ENCODE results near the gene NKX2-4. TPM values are rescaled to one million over a fixed set of nuclear protein-coding genes. Genes with fewer than 3 reads are reported as not detected.

NKX2-4 gene
- total RNA-seq, 1 experiment from 2014 or later, result not detected

DNA sequence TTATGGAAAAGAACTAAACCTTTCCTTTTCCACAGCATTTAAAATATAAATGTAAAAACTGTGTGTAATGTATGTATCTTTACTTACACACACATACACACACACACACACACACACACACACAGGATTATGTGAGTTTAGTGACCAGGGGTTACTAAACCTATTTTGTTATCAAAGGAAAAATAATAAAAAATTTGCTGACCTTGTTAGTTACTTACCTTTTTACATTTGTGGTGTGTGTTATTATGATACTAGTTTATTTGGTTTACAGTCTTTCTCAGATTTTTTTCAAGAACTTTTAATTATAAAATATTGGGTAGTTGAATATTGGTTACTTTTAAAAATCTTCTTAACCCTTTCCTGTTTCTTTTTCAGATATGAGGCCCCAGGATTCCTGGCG, 15.7 kb downstream of the NKX2-4 start (continued):
- TF ChIP-seq, protein P1, sequence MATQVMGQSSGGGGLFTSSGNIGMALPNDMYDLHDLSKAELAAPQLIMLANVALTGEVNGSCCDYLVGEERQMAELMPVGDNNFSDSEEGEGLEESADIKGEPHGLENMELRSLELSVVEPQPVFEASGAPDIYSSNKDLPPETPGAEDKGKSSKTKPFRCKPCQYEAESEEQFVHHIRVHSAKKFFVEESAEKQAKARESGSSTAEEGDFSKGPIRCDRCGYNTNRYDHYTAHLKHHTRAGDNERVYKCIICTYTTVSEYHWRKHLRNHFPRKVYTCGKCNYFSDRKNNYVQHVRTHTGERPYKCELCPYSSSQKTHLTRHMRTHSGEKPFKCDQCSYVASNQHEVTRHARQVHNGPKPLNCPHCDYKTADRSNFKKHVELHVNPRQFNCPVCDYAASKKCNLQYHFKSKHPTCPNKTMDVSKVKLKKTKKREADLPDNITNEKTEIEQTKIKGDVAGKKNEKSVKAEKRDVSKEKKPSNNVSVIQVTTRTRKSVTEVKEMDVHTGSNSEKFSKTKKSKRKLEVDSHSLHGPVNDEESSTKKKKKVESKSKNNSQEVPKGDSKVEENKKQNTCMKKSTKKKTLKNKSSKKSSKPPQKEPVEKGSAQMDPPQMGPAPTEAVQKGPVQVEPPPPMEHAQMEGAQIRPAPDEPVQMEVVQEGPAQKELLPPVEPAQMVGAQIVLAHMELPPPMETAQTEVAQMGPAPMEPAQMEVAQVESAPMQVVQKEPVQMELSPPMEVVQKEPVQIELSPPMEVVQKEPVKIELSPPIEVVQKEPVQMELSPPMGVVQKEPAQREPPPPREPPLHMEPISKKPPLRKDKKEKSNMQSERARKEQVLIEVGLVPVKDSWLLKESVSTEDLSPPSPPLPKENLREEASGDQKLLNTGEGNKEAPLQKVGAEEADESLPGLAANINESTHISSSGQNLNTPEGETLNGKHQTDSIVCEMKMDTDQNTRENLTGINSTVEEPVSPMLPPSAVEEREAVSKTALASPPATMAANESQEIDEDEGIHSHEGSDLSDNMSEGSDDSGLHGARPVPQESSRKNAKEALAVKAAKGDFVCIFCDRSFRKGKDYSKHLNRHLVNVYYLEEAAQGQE (IDR thresholded peaks at IDR 0.05; ENCODE audit: low read depth), result no peak
- TF ChIP-seq EZH2phosphoT487 (IDR thresholded peaks at IDR 0.05; ENCODE audit: borderline replicate concordance) (no peak), YY1 (IDR thresholded peaks at IDR 0.05; ENCODE audit: extremely low read depth, insufficient replicate concordance, low read depth, low read length) (no peak), JUND (IDR thresholded peaks at IDR 0.05) (no peak), SRF (IDR thresholded peaks at IDR 0.05; ENCODE audit: low read depth) (no peak), TCF7L2 (IDR thresholded peaks at IDR 0.05; ENCODE audit: borderline replicate concordance, extremely low read depth, insufficient read depth, insufficient read length) (no peak), EZH2 (IDR thresholded peaks at IDR 0.05) (no peak), RAD21 (IDR thresholded peaks at IDR 0.05; ENCODE audit: low read depth) (no peak), CBX3 (IDR thresholded peaks at IDR 0.05; ENCODE audit: low read depth) (no peak)
- TF ChIP-seq, protein P2, sequence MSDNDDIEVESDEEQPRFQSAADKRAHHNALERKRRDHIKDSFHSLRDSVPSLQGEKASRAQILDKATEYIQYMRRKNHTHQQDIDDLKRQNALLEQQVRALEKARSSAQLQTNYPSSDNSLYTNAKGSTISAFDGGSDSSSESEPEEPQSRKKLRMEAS (IDR thresholded peaks at IDR 0.05), result no peak

DNA sequence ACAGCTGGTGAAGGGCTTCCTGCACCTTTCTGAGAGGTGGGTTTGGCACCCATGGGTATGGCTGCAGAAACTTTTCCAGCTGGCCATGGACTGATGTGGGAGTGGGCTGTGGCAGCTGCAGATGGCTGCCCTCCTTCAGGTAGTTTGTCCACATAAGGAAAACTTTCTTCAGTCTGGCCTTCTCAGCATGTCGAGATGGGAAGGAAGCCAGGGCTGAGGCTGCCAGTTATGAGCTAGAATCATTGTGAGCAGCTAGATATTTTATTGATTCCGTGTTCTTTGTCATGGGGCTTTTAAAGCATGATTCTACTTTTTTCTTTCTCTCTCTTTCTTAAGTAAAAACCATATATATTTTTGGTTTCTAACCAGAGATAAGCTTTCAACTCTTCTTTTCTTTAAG, 16.6 kb downstream of the NKX2-4 start:
- RAD21 ChIA-PET (ENCODE audit: low non-redundant PET in 1 of 2, low total read pairs in 2 of 2, uncharacterized antibody in 2 of 2, unreplicated experiment in 2 of 2), result no interaction called here
- Histone ChIP-seq H3K4me3 (replicated peaks in 1 of 2; ENCODE audit: low read depth in 1 of 2, low read length in 2 of 2) (no peak overlapping the region), H3K9ac (ENCODE audit: low read length) (no peak overlapping the region), H3K9me2 (ENCODE audit: insufficient read depth) (no peaks in the 10 kb centered on the region), H3K4me1 (ENCODE audit: control insufficient read depth in 1 of 2, insufficient read depth in 2 of 2, low read length in 2 of 2) (no peaks in the 10 kb centered on the region), H4K20me1 (ENCODE audit: insufficient read depth) (peaks cover 5% of the 10 kb centered on the region; the same call in 1 of the 2 replicates), H3K4me2 (ENCODE audit: low read length) (no peak overlapping the region), H3K79me2 (ENCODE audit: insufficient read depth, low read length) (peaks cover 54% of the 10 kb centered on the region), H3K27me3 (ENCODE audit: insufficient read depth, low read length) (no peaks in the 10 kb centered on the region), H2AFZ (ENCODE audit: low read depth, low read length, poor library complexity, severe bottlenecking) (no peak overlapping the region), H3K9me3 (ENCODE audit: control insufficient read depth in 1 of 2, insufficient read depth in 1 of 2, low read depth in 1 of 2, low read length in 2 of 2) (no peaks in the 10 kb centered on the region), H3K27ac (ENCODE audit: low read depth, low read length) (no peak overlapping the region), H3K36me3 (ENCODE audit: control insufficient read depth in 1 of 2, insufficient read depth in 2 of 2, low read length in 2 of 2) (peaks cover 14 to 25% of the 10 kb centered on the region in 2 experiments; a peak in 3 of 4 replicates)
- POLR2A ChIA-PET, result interaction anchor here (0.7 kb wide), 1 partner anchor 10 kb away, joined by 3 read pairs; no protein-coding TSS in a partner anchor
- DNase-seq (ENCODE audit: low read depth, low spot score), result no peak
- TF ChIP-seq CEBPB (IDR thresholded peaks at IDR 0.05; ENCODE audit: low read depth) (no peak), FOSL1 (IDR thresholded peaks at IDR 0.05; ENCODE audit: low read depth) (no peak), ELF1 (IDR thresholded peaks at IDR 0.05; ENCODE audit: borderline replicate concordance, low read depth) (no peak)
- TF ChIP-seq, protein P3, sequence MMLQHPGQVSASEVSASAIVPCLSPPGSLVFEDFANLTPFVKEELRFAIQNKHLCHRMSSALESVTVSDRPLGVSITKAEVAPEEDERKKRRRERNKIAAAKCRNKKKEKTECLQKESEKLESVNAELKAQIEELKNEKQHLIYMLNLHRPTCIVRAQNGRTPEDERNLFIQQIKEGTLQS (IDR thresholded peaks at IDR 0.05), result no peak
- no TSS peak for BruUV-seq (replicated peaks)
- no peak for ATAC-seq
- CTCF ChIA-PET, result no interaction called here
- intact Hi-C loops (cut with micrococcal nuclease), result no loop called here
